ENCODE data around the gene EXOC1L.

Gene EXOC1L

DNA sequence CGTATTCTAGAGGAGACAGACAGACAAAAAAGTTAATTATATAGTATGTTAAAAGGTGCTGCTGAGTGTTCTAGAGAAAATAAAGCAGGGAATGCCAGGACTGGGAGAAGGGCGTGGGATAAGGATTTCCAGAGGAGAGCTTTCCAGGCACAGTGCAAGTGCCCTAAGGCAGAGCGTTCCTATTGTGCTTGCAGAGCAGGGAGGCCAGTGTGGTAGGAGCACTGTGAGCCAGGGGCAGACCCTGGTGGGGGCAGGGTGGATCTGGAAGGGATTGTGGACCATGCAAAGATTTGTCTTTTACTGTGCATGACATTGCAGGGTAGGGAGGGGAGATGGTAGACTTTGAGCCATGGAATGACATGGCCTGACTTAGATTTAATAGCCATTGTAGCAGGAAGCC is 59.6 kb downstream of the EXOC1L start:
- DNase-seq (ENCODE audit: insufficient read length, low spot score) (no peak), FAIRE-seq (no peak)

DNA sequence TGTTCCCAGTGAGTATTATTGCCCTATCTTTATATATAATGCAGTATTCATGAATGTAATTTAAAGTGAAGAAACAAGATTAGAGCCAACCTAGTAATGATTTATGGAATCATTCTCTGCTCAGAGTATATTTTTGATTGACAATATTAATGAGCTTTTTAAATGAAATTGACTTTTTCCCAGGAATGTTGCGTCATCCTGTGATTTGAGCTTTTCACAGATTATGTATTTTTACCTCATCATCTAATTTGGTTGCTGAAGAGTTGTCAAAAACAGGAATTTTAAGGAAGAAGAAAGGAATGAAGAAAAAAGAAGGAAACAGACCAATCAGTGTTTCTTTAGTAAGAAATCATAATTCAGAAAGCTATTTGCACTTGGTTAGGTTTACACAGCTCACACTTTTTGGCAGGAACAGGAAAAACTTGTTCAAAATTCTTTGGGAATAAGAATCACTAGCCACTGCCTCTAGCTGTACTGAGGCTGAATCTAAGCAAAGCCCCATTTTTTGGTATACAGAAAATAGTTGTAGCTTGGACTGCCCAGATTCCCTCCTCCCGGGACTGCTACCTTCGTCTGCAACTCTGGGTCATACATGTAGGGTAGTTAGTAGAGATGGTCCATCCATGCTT is 61.2 kb downstream of the EXOC1L start:
- FAIRE-seq (no peak), DNase-seq (ENCODE audit: insufficient read length, low spot score) (no peak)

DNA sequence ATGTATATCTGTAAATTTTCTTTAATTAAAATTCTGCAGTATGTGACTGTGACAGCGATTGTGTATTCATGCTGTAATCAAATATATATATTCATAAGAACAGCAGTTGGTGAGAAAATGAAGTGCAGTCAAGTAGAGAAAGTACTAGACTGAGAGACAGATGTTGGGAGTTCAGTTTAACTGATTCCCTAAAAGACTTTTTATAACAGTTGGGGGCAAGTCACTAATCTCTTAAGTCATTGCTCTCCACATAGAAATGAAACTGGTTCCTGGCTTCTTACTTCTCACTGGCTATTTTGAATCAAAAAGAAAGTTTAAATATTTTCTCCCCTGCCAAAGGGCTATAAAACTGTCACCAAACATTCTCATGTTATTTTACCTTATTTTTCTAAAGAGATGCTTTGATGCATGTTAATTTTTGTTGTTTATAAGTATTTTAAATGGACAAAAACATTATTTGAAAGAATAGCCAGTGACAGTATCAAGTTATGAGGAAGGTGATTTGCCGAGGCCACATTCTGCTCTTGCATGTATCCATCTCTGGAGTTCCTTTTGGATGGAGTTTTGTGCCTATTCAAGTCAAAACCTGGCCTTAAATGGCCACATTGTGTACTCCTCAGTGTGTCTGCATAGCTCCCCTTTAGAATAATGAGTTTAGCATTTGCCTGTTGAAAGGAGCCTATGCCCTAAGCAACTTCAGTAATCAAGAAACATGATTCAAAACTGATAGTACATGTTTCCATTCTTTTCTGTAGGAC is 64.7 kb downstream of the EXOC1L start:
- FAIRE-seq (no peak), DNase-seq (ENCODE audit: insufficient read length, low spot score) (no peak)

DNA sequence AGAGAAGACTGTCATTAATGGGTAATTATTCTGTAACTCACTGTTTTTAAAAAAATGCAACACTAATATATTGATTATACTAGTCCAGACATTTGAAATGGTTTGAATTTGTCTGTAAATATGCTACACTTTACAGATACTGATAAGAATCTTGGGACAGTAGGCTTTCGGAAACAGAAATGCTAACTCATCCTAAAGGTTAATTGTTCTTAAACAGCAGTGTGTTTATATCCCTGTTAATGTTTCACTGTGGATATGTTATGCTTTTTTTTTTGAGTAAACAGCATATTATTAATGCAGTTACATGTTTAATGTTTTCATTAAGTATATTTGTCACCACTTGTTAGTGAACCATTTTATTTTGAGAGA is 65.2 kb downstream of the EXOC1L start:
- no peak for FAIRE-seq
- DNase-seq (ENCODE audit: insufficient read length, low spot score): no peak

All from HTR-8/SVneo (cell line).